Fibroblast of lung (primary cell): Measurements from ENCODE around the gene ASZ1. TPM values are rescaled to one million over a fixed set of nuclear protein-coding genes. Genes with fewer than 3 reads are reported as not detected.

Experiments used
- DNase-seq, 2 donors: peaks; one replicate each; pipeline versions ENCODE4 v3.0.0 to v3.0.0-alpha.2; 2010; ENCODE audit warnings: low read depth in 2 of 2
- H2AFZ ChIP-seq: 2 replicates; pipeline ENCODE4 v1.5.1; 2012; ENCODE audit warnings: low read length, control low read depth, inconsistent platforms
- H3K27ac ChIP-seq: 2 replicates; pipeline ENCODE4 v1.5.1; 2011; ENCODE audit warnings: low read length, control low read depth; ENCODE audit not compliant: insufficient read depth
- H3K27me3 ChIP-seq: 2 replicates; pipeline ENCODE4 v1.5.1; 2011; ENCODE audit warnings: mild to moderate bottlenecking, low read length; ENCODE audit not compliant: control insufficient read depth, insufficient read depth
- H3K36me3 ChIP-seq: 2 replicates; pipeline ENCODE4 v1.5.1; 2011; ENCODE audit warnings: low read length; ENCODE audit not compliant: control insufficient read depth, insufficient read depth
- H3K4me1 ChIP-seq: 2 replicates; pipeline ENCODE4 v1.5.1; 2011; ENCODE audit warnings: low read length; ENCODE audit not compliant: control insufficient read depth, insufficient read depth; ENCODE audit errors: extremely low read depth
- H3K4me2 ChIP-seq: 2 replicates; pipeline ENCODE4 v1.5.1; 2011; ENCODE audit warnings: low read length, control low read depth; ENCODE audit not compliant: insufficient read depth; ENCODE audit errors: extremely low read depth
- H3K4me3 ChIP-seq, 4 experiments: fragments of 200-600 bp in 1 of 4; sonication (generic) in 1 of 4; replicated peaks in 1 of 4; 2 replicates each; pipeline ENCODE4 v1.5.1; 2011 to 2016; ENCODE audit warnings: low read length in 4 of 4, low read depth in 3 of 4, mild to moderate bottlenecking in 3 of 4, control low read depth in 2 of 4, inconsistent platforms in 1 of 4, mixed read lengths in 1 of 4; ENCODE audit not compliant: insufficient read depth in 1 of 4; ENCODE audit errors: control extremely low read depth in 1 of 4
- H3K79me2 ChIP-seq: 2 replicates; pipeline ENCODE4 v1.5.1; 2012; ENCODE audit warnings: mild to moderate bottlenecking, low read length, inconsistent platforms; ENCODE audit not compliant: control insufficient read depth, insufficient read depth
- H3K9ac ChIP-seq: 2 replicates; pipeline ENCODE4 v1.5.1; 2011; ENCODE audit warnings: mild to moderate bottlenecking, low read length, control low read depth; ENCODE audit not compliant: insufficient read depth
- H3K9me3 ChIP-seq: 2 replicates; pipeline ENCODE4 v1.5.1; 2012; ENCODE audit warnings: low read depth, low read length; ENCODE audit not compliant: control insufficient read depth, insufficient read depth
- H4K20me1 ChIP-seq: 2 replicates; pipeline ENCODE4 v1.5.1; 2011; ENCODE audit warnings: low read length; ENCODE audit not compliant: control insufficient read depth, insufficient read depth; ENCODE audit errors: extremely low read depth
- CTCF ChIP-seq, 2 donors: IDR thresholded peaks in 1 of 2; conservative IDR thresholded peaks in 1 of 2; 1 replicate in 1 of 2; 2 replicates in 1 of 2; pipeline ENCODE4 v1.5.1; 2011 to 2012; ENCODE audit warnings: low read length in 2 of 2, control low read depth in 1 of 2, inconsistent platforms in 1 of 2, low read depth in 1 of 2, mild to moderate bottlenecking in 1 of 2
- EZH2 ChIP-seq: IDR thresholded peaks from 2 replicates; pipeline ENCODE4 v1.5.1; 2012; ENCODE audit warnings: low read length, control low read depth, mild to moderate bottlenecking; ENCODE audit errors: missing control alignments
- polyA plus RNA-seq, 2 donors: library from polyadenylated mRNA; depleted of rRNA in 1 of 2; stranded (reverse) in 1 of 2; unstranded in 1 of 2; fragments of >200 nt; gene quantifications; 2 replicates each; pipeline ENCODE4 v1.2.1, GENCODE V29; 2011 to 2012; ENCODE audit warnings: missing spikeins in 1 of 2
- total RNA-seq: library from RNA; depleted of rRNA; stranded (reverse); fragments of >200 nt; gene quantifications from 2 replicates; pipeline ENCODE4 v1.2.1, GENCODE V29; 2014

ASZ1 gene
- total and polyA plus RNA-seq, 2 donors (not counting 1 experiment from before 2014, with no cell fraction given): 0.03 TPM; not detected in 1

DNA sequence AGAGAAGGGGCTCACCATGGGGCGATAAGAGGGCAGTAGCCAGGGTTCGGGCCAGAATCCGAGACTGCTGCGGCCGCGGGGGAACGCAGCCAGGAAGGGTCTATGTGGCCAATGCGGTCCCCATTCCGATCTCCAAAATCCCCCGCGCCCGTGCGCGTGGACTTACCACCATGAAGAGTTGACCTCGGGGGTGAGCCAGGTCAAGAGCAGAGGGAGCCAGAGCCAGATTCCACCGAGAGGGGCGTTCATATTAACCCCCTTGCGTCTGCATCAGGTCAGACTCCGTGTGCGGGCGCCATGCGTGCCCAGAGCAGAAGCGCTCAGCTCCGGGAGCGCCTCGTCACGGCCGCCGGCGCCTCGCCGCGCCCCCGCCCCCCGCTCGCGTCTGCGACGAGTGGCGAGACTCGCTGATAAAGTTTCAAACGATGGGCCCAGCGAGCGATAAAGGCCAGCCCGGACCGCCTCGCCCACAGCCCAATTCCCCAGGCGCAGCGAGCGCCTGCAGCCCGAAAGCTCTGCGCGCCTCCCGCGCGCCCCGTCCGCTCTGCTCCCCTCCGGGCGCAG is 104.5 kb downstream of the ASZ1 start, which contains the start of gene WNT2:
Gene WNT2, minus strand, starts transcription at position 318 of the 564 bp plus-strand sequence. Its CDS starts 69 bp downstream, at position 249.
- TF ChIP-seq CTCF (conservative IDR thresholded peaks at IDR 0.05 in 1 of 2, IDR thresholded peaks at IDR 0.05 in 1 of 2; ENCODE audit: low read depth in 1 of 2, low read length in 2 of 2) (no peak), EZH2 (peak; percentile 79)
- H3K79me2 ChIP-seq: no peaks in the 10 kb centered on the region
- no peaks in the 10 kb centered on the region for H3K36me3 ChIP-seq
- H3K4me2 ChIP-seq: peak within 1 kb of the TSS; percentile 77
- peaks cover 8% of the 10 kb centered on the region for H3K4me1 ChIP-seq
- H4K20me1 ChIP-seq: no peaks in the 10 kb centered on the region
- H3K27me3 ChIP-seq: peaks cover 32% of the 10 kb centered on the region
- peak within 1 kb of the TSS; percentile 81 for H2AFZ ChIP-seq
- peak within 1 kb of the TSS; percentile 49 to 60 (median 54) for H3K4me3 ChIP-seq
- H3K27ac ChIP-seq: no peak within 1 kb of the TSS
- peak within 1 kb of the TSS; percentile 37 for H3K9ac ChIP-seq
- peak; percentile 12 to 13 for DNase-seq
- no peaks in the 10 kb centered on the region for H3K9me3 ChIP-seq

GRCh38 chr7:117320523-117320922 is 106.8 kb downstream of the ASZ1 start:
- Histone ChIP-seq H3K79me2 (no peaks in the 10 kb centered on the region), H3K9me3 (no peaks in the 10 kb centered on the region), H3K4me1 (peaks cover 8% of the 10 kb centered on the region), H3K9ac (no peak overlapping the region), H3K4me3 (no peak overlapping the region), H3K4me2 (no peak overlapping the region), H2AFZ (no peak overlapping the region), H4K20me1 (no peaks in the 10 kb centered on the region), H3K36me3 (no peaks in the 10 kb centered on the region), H3K27me3 (peaks cover 32% of the 10 kb centered on the region), H3K27ac (no peak overlapping the region)
- TF ChIP-seq EZH2: no peak
- no peak for TF ChIP-seq CTCF (conservative IDR thresholded peaks at IDR 0.05 in 1 of 2, IDR thresholded peaks at IDR 0.05 in 1 of 2; ENCODE audit: low read depth in 1 of 2, low read length in 2 of 2)
- no peak for DNase-seq

DNA sequence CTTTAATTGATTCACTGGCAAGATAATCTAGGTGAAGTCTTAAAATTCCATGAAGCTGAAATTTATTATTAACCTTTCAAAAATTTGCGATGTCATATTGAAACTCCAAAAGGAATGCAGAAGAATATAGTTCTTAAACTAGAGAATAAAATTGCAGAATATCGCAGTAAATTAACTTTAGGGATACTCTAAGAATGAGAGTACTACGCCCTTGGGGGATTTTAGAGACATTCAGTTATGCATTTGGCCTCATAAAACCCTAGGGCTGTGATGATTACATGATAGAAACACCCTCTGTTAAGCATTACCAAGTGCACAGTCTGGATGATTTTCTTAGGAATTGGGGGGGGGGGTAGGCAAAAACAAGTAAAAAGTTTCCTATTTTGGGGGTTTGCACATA is 108.1 kb downstream of the ASZ1 start:
- Histone ChIP-seq H3K9ac (no peak overlapping the region), H3K79me2 (no peaks in the 10 kb centered on the region), H3K4me3 (no peak overlapping the region), H3K36me3 (no peaks in the 10 kb centered on the region), H3K27me3 (peaks cover 28% of the 10 kb centered on the region), H3K27ac (no peak overlapping the region), H4K20me1 (no peaks in the 10 kb centered on the region), H3K4me1 (peaks cover 8% of the 10 kb centered on the region), H3K9me3 (no peaks in the 10 kb centered on the region), H2AFZ (no peak overlapping the region), H3K4me2 (no peak overlapping the region)
- TF ChIP-seq EZH2: no peak
- no peak for TF ChIP-seq CTCF (conservative IDR thresholded peaks at IDR 0.05 in 1 of 2, IDR thresholded peaks at IDR 0.05 in 1 of 2; ENCODE audit: low read depth in 1 of 2, low read length in 2 of 2)
- DNase-seq: no peak
